ENCODE data around the gene KCTD13.
"Not testable (repeated sequence)": the region's sequence is repeated elsewhere in the genome, so short reads cannot be mapped to it uniquely, and the experiment has no call there.

- not testable (repeated sequence) for TF ChIP-seq ZNF274 (IDR thresholded peaks at IDR 0.05; ENCODE audit: low read depth, low read length); YY1 (IDR thresholded peaks at IDR 0.05; ENCODE audit: insufficient read depth, insufficient read length)
These were observed 16.2 kb downstream of the KCTD13 start for GRCh38 chr16:29909851-29910250.

Measured in NT2/D1 (cell line).